Upper lobe of left lung (tissue), 6 donors: ENCODE results near the gene PDZD2. TPM values are rescaled to one million over a fixed set of nuclear protein-coding genes. Genes with fewer than 3 reads are reported as not detected.

Source experiments
- ATAC-seq, 2 donors: fragments of 200-7000 bp; cut with Tn5 transposase; one replicate each; pipeline ENCODE4 v1.9.1; 2022; ENCODE audit warnings: mild to moderate bottlenecking in 2 of 2, moderate library complexity in 2 of 2; ENCODE audit not compliant: low FRiP score in 2 of 2
- DNase-seq, 2 donors: peaks; one replicate each; pipeline ENCODE4 v3.0.0-alpha.2; 2019 to 2020
- H3K27ac ChIP-seq, 4 donors: fragments of 200-600 bp; sonication (generic); one replicate each; pipeline ENCODE4 v1.5.1; 2016 to 2019
- H3K27me3 ChIP-seq, 4 donors: fragments of 200-600 bp; sonication (generic); one replicate each; pipeline ENCODE4 v1.5.1; 2017 to 2019
- H3K36me3 ChIP-seq, 4 donors: fragments of 200-600 bp; sonication (generic); one replicate each; pipeline ENCODE4 v1.5.1; 2016 to 2019
- H3K4me1 ChIP-seq, 4 donors: fragments of 200-600 bp; sonication (generic); one replicate each; pipeline ENCODE4 v1.5.1; 2018 to 2019
- H3K4me3 ChIP-seq, 4 donors: fragments of 200-600 bp; sonication (generic); one replicate each; pipeline ENCODE4 v1.5.1; 2017 to 2019; ENCODE audit warnings: mild to moderate bottlenecking in 2 of 4, moderate library complexity in 1 of 4
- H3K9me3 ChIP-seq, 4 donors: fragments of 200-600 bp; sonication (generic); one replicate each; pipeline ENCODE4 v1.5.1; 2018 to 2019
- CTCF ChIP-seq, 6 experiments: fragments of 450-650 bp in 4 of 6; fragments of 200-600 bp in 2 of 6; sonication (generic) in 2 of 6; IDR thresholded peaks; one replicate each; pipeline ENCODE4 v1.5.1; 2016 to 2019; ENCODE audit warnings: antibody characterized with exemption in 6 of 6
- EP300 ChIP-seq, 4 donors: sonication (generic); formaldehyde crosslinking; IDR thresholded peaks; one replicate each; pipeline ENCODE4 v1.5.1; 2017; ENCODE audit warnings: antibody characterized with exemption in 4 of 4, control low read depth in 2 of 4
- POLR2A ChIP-seq, 4 donors: fragments of 450-650 bp; IDR thresholded peaks; one replicate each; pipeline ENCODE4 v1.5.1; 2016 to 2017; ENCODE audit warnings: antibody characterized with exemption in 4 of 4, mild to moderate bottlenecking in 2 of 4
- POLR2AphosphoS5 ChIP-seq, 2 donors: sonication (generic); formaldehyde crosslinking; IDR thresholded peaks; one replicate each; pipeline ENCODE4 v1.5.1; 2017; ENCODE audit warnings: antibody characterized with exemption in 2 of 2
- WGBS, 2 donors: methylation state at CpG; one replicate each; pipeline ENCODE4 v1.1.5; 2017 to 2018; 5-methylcytosine and 5-hydroxymethylcytosine counted together
- total RNA-seq, 6 donors: library from RNA; depleted of rRNA in 4 of 6; stranded (reverse); fragments of >200 nt in 4 of 6; gene quantifications; one replicate each; pipeline versions ENCODE4 v1.1.0 to v1.2.1, GENCODE V29; 2016 to 2021
- donor health status: DM: no; HTN: no; CAD: no; lungs with moderate emphysema.
- donor health status: DM: no; HTN: yes; CAD: no; lungs with severe emphysema.

Gene PDZD2
- total RNA-seq, 6 donors from 2014 or later, result 53.4 to 73.6 (median 68.4) TPM

DNA sequence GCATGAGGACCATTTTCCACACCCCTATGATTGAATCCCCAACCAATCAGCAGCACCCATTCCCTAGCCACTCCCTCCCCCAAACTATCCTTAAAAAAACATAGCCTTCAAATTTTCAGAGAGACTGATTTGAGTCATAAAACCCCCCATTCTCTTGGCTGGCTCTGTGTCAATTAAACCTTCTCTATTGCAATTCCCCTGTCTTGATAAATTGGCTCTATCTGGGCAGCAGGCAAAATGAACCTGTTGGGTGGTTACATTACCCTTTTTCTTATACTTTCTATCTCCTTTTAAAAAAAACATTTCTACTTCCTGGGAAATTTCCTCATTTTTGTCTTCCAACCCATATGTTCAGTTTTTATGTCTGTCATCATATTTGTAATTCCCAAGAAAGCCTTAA, 220.2 kb downstream of the PDZD2 start:
- no peak for ATAC-seq
- DNase-seq, result no peak
- H3K27me3 ChIP-seq, result peaks cover 0 to 3% (median 0%) of the 10 kb centered on the region in 4 donors
- H3K27ac ChIP-seq, result no peak overlapping the region
- peaks cover 3 to 22% (median 14%) of the 10 kb centered on the region in 4 donors for H3K9me3 ChIP-seq
- no peak for TF ChIP-seq EP300 (IDR thresholded peaks at IDR 0.05)
- TF ChIP-seq POLR2AphosphoS5 (IDR thresholded peaks at IDR 0.05), result no peak
- no peak for TF ChIP-seq CTCF (IDR thresholded peaks at IDR 0.05)
- TF ChIP-seq POLR2A (IDR thresholded peaks at IDR 0.05), result no peak
- no peak overlapping the region for H3K4me3 ChIP-seq
- H3K4me1 ChIP-seq, result peaks cover 18 to 46% (median 25%) of the 10 kb centered on the region in 4 donors
- no peaks in the 10 kb centered on the region for H3K36me3 ChIP-seq

DNA sequence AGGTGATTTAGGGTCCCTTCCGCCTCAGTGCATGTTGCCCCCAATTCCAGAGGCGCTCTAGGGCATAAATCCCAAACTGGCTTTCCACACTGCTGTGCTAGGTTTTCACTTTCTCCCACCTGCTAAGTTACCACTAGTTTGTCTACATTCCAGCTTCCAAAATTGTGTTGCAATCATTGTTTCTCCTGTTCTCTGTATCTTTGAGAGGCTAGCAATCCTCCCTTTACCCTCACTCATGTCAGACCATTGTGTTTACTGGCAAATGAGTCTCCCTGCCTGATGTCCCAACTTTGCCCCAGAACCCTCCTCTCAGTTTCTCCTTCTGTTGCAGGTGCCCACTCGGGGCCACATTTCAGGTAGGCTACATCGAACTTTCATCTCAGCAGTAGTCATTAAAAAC, 221.3 kb downstream of the PDZD2 start:
- TF ChIP-seq CTCF (IDR thresholded peaks at IDR 0.05) (no peak), POLR2A (IDR thresholded peaks at IDR 0.05) (no peak), EP300 (IDR thresholded peaks at IDR 0.05) (no peak), POLR2AphosphoS5 (IDR thresholded peaks at IDR 0.05) (no peak)
- Histone ChIP-seq H3K9me3 (peaks cover 3 to 22% (median 14%) of the 10 kb centered on the region in 4 donors), H3K27ac (no peak overlapping the region), H3K36me3 (no peaks in the 10 kb centered on the region), H3K4me1 (peaks cover 13 to 44% (median 27%) of the 10 kb centered on the region in 4 donors), H3K4me3 (no peak overlapping the region), H3K27me3 (no peaks in the 10 kb centered on the region)
- WGBS, 2 donors, result 92 to 95% methylated on average over 4 of the region's 4 CpGs
- DNase-seq, result no peak
- ATAC-seq, result no peak

GRCh38 chr5:31860726-31861433, 221.9 kb downstream of the PDZD2 start:
- ATAC-seq (no peak), DNase-seq (no peak)
- peaks cover 13 to 38% (median 26%) of the 10 kb centered on the region in 4 donors for H3K4me1 ChIP-seq
- no peak for TF ChIP-seq EP300 (IDR thresholded peaks at IDR 0.05)
- TF ChIP-seq POLR2A (IDR thresholded peaks at IDR 0.05), result no peak
- no peak for TF ChIP-seq CTCF (IDR thresholded peaks at IDR 0.05)
- TF ChIP-seq POLR2AphosphoS5 (IDR thresholded peaks at IDR 0.05), result no peak
- 73% methylated on average over 9 of the region's 9 CpGs for WGBS, 2 donors
- peak overlapping the region in 2 of 4 donors; percentile 49 to 51 for H3K27ac ChIP-seq
- peaks cover 3 to 22% (median 14%) of the 10 kb centered on the region in 4 donors for H3K9me3 ChIP-seq
- H3K4me3 ChIP-seq, result no peak overlapping the region
- H3K36me3 ChIP-seq, result no peaks in the 10 kb centered on the region
- no peaks in the 10 kb centered on the region for H3K27me3 ChIP-seq

GRCh38 chr5:31861601-31862000, 222.7 kb downstream of the PDZD2 start:
- Histone ChIP-seq H3K9me3 (peaks cover 3 to 22% (median 14%) of the 10 kb centered on the region in 4 donors), H3K4me3 (no peak overlapping the region), H3K36me3 (no peaks in the 10 kb centered on the region), H3K4me1 (peaks cover 11 to 39% (median 23%) of the 10 kb centered on the region in 4 donors), H3K27me3 (no peaks in the 10 kb centered on the region), H3K27ac (peak overlapping the region in 2 of 4 donors; percentile 49 to 51)
- DNase-seq (no peak), ATAC-seq (no peak)
- TF ChIP-seq POLR2AphosphoS5 (IDR thresholded peaks at IDR 0.05) (no peak), CTCF (IDR thresholded peaks at IDR 0.05) (no peak), EP300 (IDR thresholded peaks at IDR 0.05) (no peak), POLR2A (IDR thresholded peaks at IDR 0.05) (no peak)
- 48 to 53% methylated on average over 3 of the region's 3 CpGs for WGBS, 2 donors

DNA sequence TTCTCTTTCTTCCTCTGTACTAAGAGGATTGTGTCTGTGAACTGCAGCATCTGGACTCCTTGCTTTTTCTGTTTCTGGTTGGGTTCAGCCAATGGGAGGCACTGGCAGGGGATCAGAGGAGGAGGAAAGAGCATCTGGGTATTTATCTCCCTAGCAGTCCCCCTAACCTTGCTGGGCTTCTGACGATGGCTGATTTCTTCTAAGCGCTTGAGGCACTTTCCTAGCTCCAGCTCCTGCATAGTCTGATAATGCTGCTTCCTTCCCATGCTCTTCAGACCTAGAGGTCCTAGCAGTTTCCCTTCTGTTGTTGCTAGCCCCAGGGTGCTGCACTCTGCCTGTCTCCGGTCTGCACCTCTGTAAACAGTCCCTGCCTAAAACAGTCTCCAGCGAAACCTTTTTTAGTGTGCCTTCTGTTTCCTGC, 225.1 kb downstream of the PDZD2 start:
- Histone ChIP-seq H3K4me1 (peaks cover 11 to 41% (median 25%) of the 10 kb centered on the region in 4 donors), H3K4me3 (no peak overlapping the region), H3K27me3 (no peaks in the 10 kb centered on the region), H3K36me3 (no peaks in the 10 kb centered on the region), H3K27ac (no peak overlapping the region), H3K9me3 (peaks cover 1 to 14% (median 10%) of the 10 kb centered on the region in 4 donors)
- WGBS, 2 donors, result 36 to 44% methylated on average over 4 of the region's 4 CpGs
- no peak for TF ChIP-seq POLR2AphosphoS5 (IDR thresholded peaks at IDR 0.05)
- TF ChIP-seq CTCF (IDR thresholded peaks at IDR 0.05), result no peak
- TF ChIP-seq EP300 (IDR thresholded peaks at IDR 0.05), result no peak
- TF ChIP-seq POLR2A (IDR thresholded peaks at IDR 0.05), result no peak
- ATAC-seq, result no peak
- no peak for DNase-seq
